ENCODE data around the gene RHBDF2.
A peak's percentile ranks its signal among the peaks of the same experiment; 100 is the strongest.

The RHBDF2 gene

GRCh38 chr17:76538281-76538931 is 37.2 kb upstream of the RHBDF2 start:
- Histone ChIP-seq H3K27ac (ENCODE audit: insufficient read depth in 1 of 2, low read depth in 1 of 2, low read length in 2 of 2, poor library complexity in 1 of 2, severe bottlenecking in 2 of 2) (no peak overlapping the region), H3K36me3 (ENCODE audit: control insufficient read depth in 4 of 4, insufficient read depth in 4 of 4, low read length in 3 of 4) (no peaks in the 10 kb centered on the region), H3K27me3 (replicated peaks in 2 of 5; ENCODE audit: control insufficient read depth in 4 of 5, insufficient read depth in 5 of 5, low read length in 4 of 5) (peaks cover 4 to 41% (median 23%) of the 10 kb centered on the region in 5 experiments), H3K4me3 (ENCODE audit: control insufficient read depth in 1 of 7, extremely low read depth in 1 of 7, insufficient read depth in 4 of 7, low read depth in 2 of 7, low read length in 6 of 7) (peak overlapping the region in 5 of 7 experiments; percentile 10 to 63 (median 48)), H3K4me1 (ENCODE audit: control extremely low read depth in 1 of 4, control insufficient read depth in 4 of 4, insufficient read depth in 4 of 4, low read length in 3 of 4) (peaks cover 0 to 37% (median 29%) of the 10 kb centered on the region in 4 experiments), H3K9me3 (ENCODE audit: control extremely low read depth in 1 of 5, control insufficient read depth in 4 of 5, insufficient read depth in 2 of 5, low read depth in 1 of 5, low read length in 4 of 5) (no peaks in the 10 kb centered on the region)
- ChIA-PET POLR2A (no interaction called here), CTCF (interaction anchor here (1.0 to 4.2 kb wide), 4 partner anchors 13 to 19 kb away, joined by 3 to 20 read pairs (median 10); no protein-coding TSS in a partner anchor)
- WGBS (ENCODE audit: insufficient coverage), result 24% methylated on average over 34 of the region's 37 CpGs
- DNase-seq, result no peak

- Histone ChIP-seq H3K27ac (ENCODE audit: insufficient read depth in 1 of 2, low read depth in 1 of 2, low read length in 2 of 2, poor library complexity in 1 of 2, severe bottlenecking in 2 of 2) (no peak within 1 kb of the TSS), H3K4me3 (ENCODE audit: control insufficient read depth in 1 of 7, extremely low read depth in 1 of 7, insufficient read depth in 4 of 7, low read depth in 2 of 7, low read length in 6 of 7) (peak within 1 kb of the TSS in 6 of 7 experiments; percentile 10 to 63 (median 46)), H3K4me1 (ENCODE audit: control extremely low read depth in 1 of 4, control insufficient read depth in 4 of 4, insufficient read depth in 4 of 4, low read length in 3 of 4) (peaks cover 0 to 36% (median 29%) of the 10 kb centered on the region in 4 experiments), H3K27me3 (replicated peaks in 2 of 5; ENCODE audit: control insufficient read depth in 4 of 5, insufficient read depth in 5 of 5, low read length in 4 of 5) (peaks cover 4 to 41% (median 23%) of the 10 kb centered on the region in 5 experiments), H3K36me3 (ENCODE audit: control insufficient read depth in 4 of 4, insufficient read depth in 4 of 4, low read length in 3 of 4) (no peaks in the 10 kb centered on the region), H3K9me3 (ENCODE audit: control extremely low read depth in 1 of 5, control insufficient read depth in 4 of 5, insufficient read depth in 2 of 5, low read depth in 1 of 5, low read length in 4 of 5) (no peaks in the 10 kb centered on the region)
- peak in 2 of 3 donors; percentile 75 to 79 for DNase-seq
- under 1% methylated on average over 51 of the region's 95 CpGs for whole genome bisulfite sequencing (ENCODE audit: insufficient coverage)
- ChIA-PET POLR2A (no interaction called here), CTCF (interaction anchor here (1.9 to 4.2 kb wide), 3 partner anchors 15 to 49 kb away, joined by 5 to 20 read pairs (median 17); no protein-coding TSS in a partner anchor)
These were observed 36.5 kb upstream of the RHBDF2 start, which contains the start of gene CYGB for GRCh38 chr17:76537578-76538280. Gene CYGB, minus strand, starts transcription at chr17:76537709. Its CDS starts 167 bp downstream, at chr17:76537542.

GRCh38 chr17:76537288-76537577 is 36.0 kb upstream of the RHBDF2 start:
- ChIA-PET POLR2A (no interaction called here), CTCF (interaction anchor here (1.4 to 4.7 kb wide), 4 partner anchors 9 to 50 kb away, joined by 5 to 31 read pairs (median 12); no protein-coding TSS in a partner anchor)
- 7% methylated on average over 22 of the region's 26 CpGs for WGBS (ENCODE audit: insufficient coverage)
- peaks cover 4 to 41% (median 23%) of the 10 kb centered on the region in 5 experiments for H3K27me3 ChIP-seq (replicated peaks in 2 of 5; ENCODE audit: control insufficient read depth in 4 of 5, insufficient read depth in 5 of 5, low read length in 4 of 5)
- H3K9me3 ChIP-seq (ENCODE audit: control extremely low read depth in 1 of 5, control insufficient read depth in 4 of 5, insufficient read depth in 2 of 5, low read depth in 1 of 5, low read length in 4 of 5), result no peaks in the 10 kb centered on the region
- no peak overlapping the region for H3K27ac ChIP-seq (ENCODE audit: insufficient read depth in 1 of 2, low read depth in 1 of 2, low read length in 2 of 2, poor library complexity in 1 of 2, severe bottlenecking in 2 of 2)
- no peak for DNase-seq
- H3K36me3 ChIP-seq (ENCODE audit: control insufficient read depth in 4 of 4, insufficient read depth in 4 of 4, low read length in 3 of 4), result no peaks in the 10 kb centered on the region
- peaks cover 0 to 36% (median 29%) of the 10 kb centered on the region in 4 experiments for H3K4me1 ChIP-seq (ENCODE audit: control extremely low read depth in 1 of 4, control insufficient read depth in 4 of 4, insufficient read depth in 4 of 4, low read length in 3 of 4)
- peak overlapping the region in 4 of 7 experiments; percentile 23 to 60 (median 43) for H3K4me3 ChIP-seq (ENCODE audit: control insufficient read depth in 1 of 7, extremely low read depth in 1 of 7, insufficient read depth in 4 of 7, low read depth in 2 of 7, low read length in 6 of 7)

DNA sequence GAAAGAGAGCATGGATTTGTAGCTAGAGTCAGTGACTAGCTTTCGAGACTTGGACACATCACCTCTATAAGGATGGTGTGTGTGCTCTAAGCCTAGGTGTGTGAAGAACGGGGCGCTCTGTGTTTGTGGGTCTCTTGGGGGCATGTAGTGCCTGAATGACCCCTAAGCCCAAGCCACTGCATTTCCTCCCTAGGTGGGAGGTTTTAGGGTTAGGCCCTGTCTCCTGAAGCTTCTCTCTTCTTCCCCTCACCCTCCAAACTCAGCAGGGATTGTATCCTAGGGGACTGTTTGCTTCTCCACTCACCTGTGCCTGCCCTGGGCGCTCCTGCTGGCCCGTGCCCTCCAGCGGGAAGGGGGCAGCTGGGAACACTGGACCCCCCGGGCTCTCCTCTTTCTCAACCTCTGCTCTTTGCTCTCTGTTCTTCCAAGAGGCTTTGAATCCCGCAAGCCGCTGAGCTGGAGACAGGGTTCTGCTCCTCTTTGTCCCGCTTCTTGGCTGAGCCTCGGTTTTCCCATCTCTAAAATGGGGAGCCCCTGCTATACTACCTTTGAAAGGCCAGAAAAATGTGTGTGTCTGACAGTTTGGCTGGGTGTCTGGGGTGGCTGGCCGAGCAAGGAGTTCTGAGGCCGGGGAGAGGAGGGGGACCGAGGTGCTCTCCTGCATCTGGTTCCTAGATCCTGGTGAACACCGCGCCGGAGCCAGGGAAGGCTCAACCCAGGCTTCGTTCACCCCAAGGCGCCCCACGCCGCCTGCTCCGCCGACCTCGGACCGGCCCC is 35.5 kb upstream of the RHBDF2 start:
- Histone ChIP-seq H3K36me3 (ENCODE audit: control insufficient read depth in 4 of 4, insufficient read depth in 4 of 4, low read length in 3 of 4) (no peaks in the 10 kb centered on the region), H3K4me3 (ENCODE audit: control insufficient read depth in 1 of 7, extremely low read depth in 1 of 7, insufficient read depth in 4 of 7, low read depth in 2 of 7, low read length in 6 of 7) (peak overlapping the region in 4 of 7 experiments; percentile 23 to 60 (median 43)), H3K9me3 (ENCODE audit: control extremely low read depth in 1 of 5, control insufficient read depth in 4 of 5, insufficient read depth in 2 of 5, low read depth in 1 of 5, low read length in 4 of 5) (no peaks in the 10 kb centered on the region), H3K27ac (ENCODE audit: insufficient read depth in 1 of 2, low read depth in 1 of 2, low read length in 2 of 2, poor library complexity in 1 of 2, severe bottlenecking in 2 of 2) (no peak overlapping the region), H3K27me3 (replicated peaks in 2 of 5; ENCODE audit: control insufficient read depth in 4 of 5, insufficient read depth in 5 of 5, low read length in 4 of 5) (peaks cover 4 to 41% (median 23%) of the 10 kb centered on the region in 5 experiments), H3K4me1 (ENCODE audit: control extremely low read depth in 1 of 4, control insufficient read depth in 4 of 4, insufficient read depth in 4 of 4, low read length in 3 of 4) (peaks cover 0 to 36% (median 29%) of the 10 kb centered on the region in 4 experiments)
- ChIA-PET POLR2A (interaction anchor here (0.8 to 1.2 kb wide), 2 partner anchors 9 to 21 kb away, joined by 3 read pairs; no protein-coding TSS in a partner anchor), CTCF (interaction anchor here (0.7 to 4.7 kb wide), 6 partner anchors 9 to 88 kb away, joined by 3 to 31 read pairs (median 6); no protein-coding TSS in a partner anchor)
- WGBS (ENCODE audit: insufficient coverage), result 64% methylated on average over 19 of the region's 25 CpGs
- no peak for DNase-seq

DNA sequence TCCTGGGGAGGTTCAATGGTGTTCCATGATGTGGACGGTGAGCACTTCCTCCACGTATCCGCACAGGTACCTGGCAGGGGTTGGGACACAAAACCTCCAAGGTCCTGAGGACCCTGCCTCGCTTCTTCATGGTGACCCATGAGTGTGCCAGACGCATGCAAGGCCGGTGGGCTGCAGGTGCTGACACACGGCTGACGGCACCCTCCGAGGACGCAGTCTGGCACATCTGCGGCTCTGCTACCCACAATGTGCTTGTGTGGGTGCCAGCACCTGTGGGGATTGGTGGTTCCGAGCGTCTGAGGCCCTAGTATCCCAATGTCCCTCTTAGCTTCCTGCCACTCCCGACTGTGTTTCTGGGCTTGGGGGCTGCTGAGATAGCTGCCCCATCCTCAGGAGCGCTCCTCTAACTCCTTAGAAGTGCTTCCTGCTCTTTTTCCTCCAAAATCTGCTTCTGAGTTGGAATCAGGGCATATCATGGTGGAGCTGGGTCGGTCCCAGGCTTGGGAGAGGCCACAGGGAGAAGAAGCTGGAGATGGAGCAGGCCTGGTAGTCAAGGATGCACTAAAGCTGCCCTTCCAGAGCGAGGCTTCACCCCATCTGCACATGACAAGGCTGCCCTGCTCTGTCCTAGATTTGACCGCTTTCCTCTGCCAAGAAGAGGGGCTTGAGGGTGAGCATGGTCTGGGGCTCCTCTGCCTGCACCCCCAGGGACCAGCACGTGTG is 34.7 kb upstream of the RHBDF2 start:
- Histone ChIP-seq H3K4me1 (ENCODE audit: control extremely low read depth in 1 of 4, control insufficient read depth in 4 of 4, insufficient read depth in 4 of 4, low read length in 3 of 4) (peaks cover 0 to 33% (median 26%) of the 10 kb centered on the region in 4 experiments), H3K27ac (ENCODE audit: insufficient read depth in 1 of 2, low read depth in 1 of 2, low read length in 2 of 2, poor library complexity in 1 of 2, severe bottlenecking in 2 of 2) (no peak overlapping the region), H3K9me3 (ENCODE audit: control extremely low read depth in 1 of 5, control insufficient read depth in 4 of 5, insufficient read depth in 2 of 5, low read depth in 1 of 5, low read length in 4 of 5) (no peaks in the 10 kb centered on the region), H3K36me3 (ENCODE audit: control insufficient read depth in 4 of 4, insufficient read depth in 4 of 4, low read length in 3 of 4) (no peaks in the 10 kb centered on the region), H3K4me3 (ENCODE audit: control insufficient read depth in 1 of 7, extremely low read depth in 1 of 7, insufficient read depth in 4 of 7, low read depth in 2 of 7, low read length in 6 of 7) (no peak overlapping the region), H3K27me3 (replicated peaks in 2 of 5; ENCODE audit: control insufficient read depth in 4 of 5, insufficient read depth in 5 of 5, low read length in 4 of 5) (peaks cover 4 to 41% (median 23%) of the 10 kb centered on the region in 5 experiments)
- ChIA-PET POLR2A (interaction anchor here (0.8 to 1.2 kb wide), 2 partner anchors 10 to 21 kb away, joined by 3 read pairs; no protein-coding TSS in a partner anchor), CTCF (interaction anchor here (0.7 to 4.7 kb wide), 6 partner anchors 10 to 88 kb away, joined by 3 to 31 read pairs (median 6); no protein-coding TSS in a partner anchor)
- 90% methylated on average over 18 of the region's 19 CpGs for WGBS (ENCODE audit: insufficient coverage)
- no peak for DNase-seq
